GM20000 (cell line): ENCODE data around the gene EGFL7.

ENCODE experiments used
- DNase-seq: peaks from one replicate; pipeline ENCODE4 v3.0.0; 2012; ENCODE audit warnings: low spot score
- TF ChIP-seq, protein P1 (sequence below): IDR thresholded peaks from 2 replicates; pipeline ENCODE4 v1.5.1; 2012; ENCODE audit warnings: mild to moderate bottlenecking, control low read depth; ENCODE audit errors: extremely low read depth, missing control alignments

The EGFL7 gene

DNA sequence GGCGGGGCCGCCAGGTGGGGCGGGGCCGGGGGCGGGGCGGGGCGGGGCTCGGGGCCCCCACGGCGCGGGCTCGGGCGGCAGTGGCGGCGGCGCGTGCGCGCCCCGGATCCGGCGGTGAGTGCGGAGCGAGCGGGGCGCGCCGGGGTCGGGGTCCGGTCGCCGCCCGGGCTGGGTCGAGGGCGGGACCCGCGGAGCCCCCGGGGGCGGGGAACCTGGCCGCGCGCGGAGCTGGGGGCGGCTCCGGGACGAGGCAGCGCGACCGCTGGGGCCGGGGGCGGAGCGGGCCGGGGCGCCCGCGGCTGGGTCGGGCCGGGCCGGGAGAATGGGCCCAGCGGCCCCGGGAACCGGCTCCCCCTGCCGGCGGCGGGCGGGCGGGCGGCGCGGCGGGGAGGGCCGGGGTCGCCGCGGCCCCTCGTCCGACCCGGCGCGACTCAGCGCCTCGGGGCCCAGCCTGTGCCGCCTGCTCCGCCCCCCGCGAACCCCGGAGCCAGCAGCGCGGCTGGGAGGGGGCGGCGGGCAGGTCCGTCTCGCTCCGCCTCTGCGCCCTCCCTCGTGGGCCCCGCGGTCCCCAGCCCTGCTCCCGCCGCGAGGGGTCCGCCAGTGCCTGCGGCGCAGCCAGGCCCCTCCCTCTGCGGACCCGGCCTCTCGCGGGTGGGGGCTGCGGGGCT, 3.1 kb downstream of the EGFL7 start:
- peak; percentile 77 for DNase-seq
- TF ChIP-seq, protein P1, sequence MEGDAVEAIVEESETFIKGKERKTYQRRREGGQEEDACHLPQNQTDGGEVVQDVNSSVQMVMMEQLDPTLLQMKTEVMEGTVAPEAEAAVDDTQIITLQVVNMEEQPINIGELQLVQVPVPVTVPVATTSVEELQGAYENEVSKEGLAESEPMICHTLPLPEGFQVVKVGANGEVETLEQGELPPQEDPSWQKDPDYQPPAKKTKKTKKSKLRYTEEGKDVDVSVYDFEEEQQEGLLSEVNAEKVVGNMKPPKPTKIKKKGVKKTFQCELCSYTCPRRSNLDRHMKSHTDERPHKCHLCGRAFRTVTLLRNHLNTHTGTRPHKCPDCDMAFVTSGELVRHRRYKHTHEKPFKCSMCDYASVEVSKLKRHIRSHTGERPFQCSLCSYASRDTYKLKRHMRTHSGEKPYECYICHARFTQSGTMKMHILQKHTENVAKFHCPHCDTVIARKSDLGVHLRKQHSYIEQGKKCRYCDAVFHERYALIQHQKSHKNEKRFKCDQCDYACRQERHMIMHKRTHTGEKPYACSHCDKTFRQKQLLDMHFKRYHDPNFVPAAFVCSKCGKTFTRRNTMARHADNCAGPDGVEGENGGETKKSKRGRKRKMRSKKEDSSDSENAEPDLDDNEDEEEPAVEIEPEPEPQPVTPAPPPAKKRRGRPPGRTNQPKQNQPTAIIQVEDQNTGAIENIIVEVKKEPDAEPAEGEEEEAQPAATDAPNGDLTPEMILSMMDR: no peak

DNA sequence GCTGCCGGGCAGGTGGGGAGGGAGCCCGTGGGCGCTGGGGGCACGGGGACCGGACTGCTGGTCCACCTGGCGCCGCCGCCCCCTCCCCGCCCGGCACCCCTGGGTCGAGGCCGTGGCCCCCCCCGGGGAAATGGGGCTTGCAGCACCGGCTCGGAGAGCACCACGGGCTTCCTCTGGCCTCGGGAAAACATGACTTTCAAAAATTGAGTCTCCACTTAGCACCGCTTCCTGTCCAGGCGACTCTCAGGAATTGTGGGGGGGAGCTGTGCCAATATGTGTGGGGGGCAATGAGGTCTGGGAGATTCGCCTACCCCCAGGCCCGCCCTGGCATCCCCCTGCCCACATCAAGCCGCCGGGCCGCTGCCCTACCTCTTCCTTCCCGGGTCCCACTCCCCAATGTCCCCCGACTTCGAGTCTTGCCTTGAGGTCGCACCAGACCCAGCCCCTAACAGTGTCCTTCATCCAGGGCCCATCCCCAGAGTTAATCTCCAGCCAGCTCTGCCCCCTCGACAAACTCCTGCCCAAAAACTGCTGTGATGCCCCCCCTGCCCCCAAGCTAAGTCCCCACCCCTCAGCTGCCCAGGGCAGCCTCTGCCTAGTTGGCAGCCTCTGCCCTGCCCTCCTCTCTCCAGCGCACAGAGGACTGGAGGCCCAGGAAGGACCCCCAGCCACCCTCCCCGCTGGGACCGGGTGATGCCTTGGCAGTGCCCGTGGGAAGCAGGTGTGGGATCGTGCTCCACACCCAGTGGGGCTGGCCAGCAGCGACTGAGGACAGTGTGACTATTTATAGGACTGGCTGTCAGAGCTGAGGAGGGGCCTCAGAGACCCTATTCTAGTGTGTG, 3.9 kb downstream of the EGFL7 start:
- TF ChIP-seq, protein P1: no peak
- no peak for DNase-seq

DNA sequence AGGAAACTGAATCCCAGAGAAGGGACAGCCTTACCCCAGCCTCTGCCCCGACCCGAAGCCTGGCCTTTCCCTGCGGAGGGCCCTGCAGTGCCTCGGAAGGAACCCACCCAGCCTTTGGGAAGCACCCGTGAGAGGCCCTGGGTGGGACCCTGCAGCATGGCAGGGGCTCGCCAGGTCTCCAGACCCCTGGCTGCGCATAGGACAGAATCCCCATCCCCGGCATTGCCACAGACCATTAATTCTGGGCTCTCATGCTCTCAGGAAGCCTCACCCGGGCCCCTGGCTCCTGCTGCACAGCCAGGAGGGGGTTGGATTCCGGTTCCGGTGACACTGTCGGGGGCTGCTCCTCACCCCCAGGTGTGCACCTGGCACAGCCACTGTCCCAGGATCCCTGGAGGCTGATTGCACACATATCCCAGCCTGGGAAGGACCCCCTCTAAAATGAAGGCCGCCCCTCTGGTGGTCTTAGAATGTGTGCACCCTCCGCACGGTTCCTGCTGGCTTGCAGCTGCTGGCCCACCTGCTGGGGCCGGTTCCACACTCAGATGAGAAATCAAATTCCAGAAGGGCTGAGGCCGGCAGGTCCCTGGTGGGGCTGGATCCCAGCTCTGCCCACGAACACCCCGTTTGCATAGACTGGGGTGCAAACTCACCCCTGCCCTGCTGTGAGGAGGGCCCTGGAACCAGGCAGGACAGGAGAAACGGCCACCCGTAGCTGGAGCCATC, 4.7 kb downstream of the EGFL7 start:
- DNase-seq: no peak
- TF ChIP-seq, protein P1: no peak

DNA sequence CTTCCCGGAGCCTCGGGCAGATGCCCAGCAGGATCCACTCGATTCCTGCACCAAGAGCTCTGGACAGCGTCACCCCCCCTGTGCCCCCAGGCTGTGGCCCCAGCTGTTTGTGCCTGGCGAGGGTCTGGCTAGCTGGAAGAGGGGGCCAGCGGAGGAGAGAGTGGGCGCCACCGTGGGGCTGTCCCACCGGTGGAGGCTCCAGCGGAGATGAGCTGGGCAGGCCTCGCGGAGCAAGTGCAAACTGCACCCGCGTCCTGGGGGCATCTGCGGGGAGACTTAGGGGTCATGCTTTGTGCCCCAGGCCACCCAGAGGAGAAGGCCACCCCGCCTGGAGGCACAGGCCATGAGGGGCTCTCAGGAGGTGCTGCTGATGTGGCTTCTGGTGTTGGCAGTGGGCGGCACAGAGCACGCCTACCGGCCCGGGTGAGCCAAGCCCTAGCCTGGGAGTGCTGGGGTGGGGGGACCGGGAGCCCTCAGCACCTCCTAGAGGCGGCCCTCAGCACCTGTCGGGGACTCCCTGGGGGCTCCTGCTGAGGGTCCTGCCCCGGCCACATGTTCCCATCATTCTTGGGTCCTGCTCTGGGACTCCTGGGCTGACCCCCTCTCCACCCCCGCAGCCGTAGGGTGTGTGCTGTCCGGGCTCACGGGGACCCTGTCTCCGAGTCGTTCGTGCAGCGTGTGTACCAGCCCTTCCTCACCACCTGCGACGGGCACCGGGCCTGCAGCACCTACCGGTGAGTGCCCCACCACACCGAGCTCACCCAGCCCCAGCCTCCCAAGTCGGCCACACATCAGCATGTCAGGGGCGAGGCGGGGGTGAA, 5.4 kb downstream of the EGFL7 start:
- TF ChIP-seq, protein P1: no peak
- DNase-seq: no peak

DNA sequence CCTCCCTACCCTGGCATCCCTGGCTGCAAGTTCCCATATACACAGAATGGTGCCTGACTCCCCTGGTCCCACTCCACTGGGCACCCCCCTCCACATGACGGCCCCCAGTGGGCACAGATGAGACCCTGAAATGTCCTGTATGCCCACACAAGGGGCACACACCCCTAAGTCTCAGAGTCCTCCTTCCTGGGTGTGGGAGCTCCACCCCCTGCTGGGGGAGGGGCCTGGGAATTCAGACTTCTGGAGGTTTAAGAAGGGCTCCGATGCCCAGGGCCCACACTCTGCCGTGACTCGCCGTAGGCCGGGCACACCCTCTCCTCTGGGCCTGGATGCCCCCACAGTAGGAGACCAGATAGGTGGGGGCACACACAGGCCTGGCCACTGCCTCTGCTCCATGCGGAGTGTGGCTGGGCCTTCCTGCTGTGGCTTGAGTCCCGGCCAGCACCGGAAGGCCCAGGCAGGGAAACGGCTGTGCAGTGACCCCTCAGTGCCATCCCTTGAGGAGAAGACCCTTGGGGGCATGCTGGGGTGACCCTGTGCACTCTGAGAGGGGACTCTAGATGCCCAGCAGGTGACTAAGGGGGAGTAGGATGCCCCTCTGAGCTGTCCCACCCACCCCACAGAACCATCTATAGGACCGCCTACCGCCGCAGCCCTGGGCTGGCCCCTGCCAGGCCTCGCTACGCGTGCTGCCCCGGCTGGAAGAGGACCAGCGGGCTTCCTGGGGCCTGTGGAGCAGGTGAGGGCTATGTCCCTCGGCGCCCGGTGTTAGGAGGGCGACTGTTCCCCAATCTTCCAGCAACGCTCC, 6.5 kb downstream of the EGFL7 start:
- DNase-seq: no peak
- TF ChIP-seq, protein P1: no peak

DNA sequence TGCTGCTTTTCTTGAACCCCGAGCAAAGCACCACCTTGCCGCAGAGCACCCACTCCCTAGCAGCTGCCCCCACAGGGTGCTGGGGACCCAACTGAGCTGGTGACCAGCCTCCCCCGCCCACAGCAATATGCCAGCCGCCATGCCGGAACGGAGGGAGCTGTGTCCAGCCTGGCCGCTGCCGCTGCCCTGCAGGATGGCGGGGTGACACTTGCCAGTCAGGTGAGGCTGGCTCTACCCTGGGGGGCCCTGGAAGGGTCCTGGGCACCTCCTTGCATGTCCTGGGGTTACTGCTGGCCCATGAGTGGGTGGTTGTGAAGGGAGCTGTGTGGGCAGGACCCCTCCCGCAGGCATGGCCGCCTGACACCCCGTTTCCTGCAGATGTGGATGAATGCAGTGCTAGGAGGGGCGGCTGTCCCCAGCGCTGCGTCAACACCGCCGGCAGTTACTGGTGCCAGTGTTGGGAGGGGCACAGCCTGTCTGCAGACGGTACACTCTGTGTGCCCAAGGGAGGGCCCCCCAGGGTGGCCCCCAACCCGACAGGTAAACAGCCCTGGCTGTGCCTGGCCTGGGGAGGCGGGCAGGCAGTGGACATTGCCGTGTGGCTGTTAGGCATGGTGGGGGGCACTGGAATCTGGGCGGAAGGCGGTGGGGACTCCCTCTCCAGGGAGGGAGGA, 7.2 kb downstream of the EGFL7 start:
- TF ChIP-seq, protein P1: no peak
- no peak for DNase-seq
